Retinal pigment epithelial cell (primary cell): ENCODE results near the gene B9D2.
"Not testable (repeated sequence)": the region's sequence is repeated elsewhere in the genome, so short reads cannot be mapped to it uniquely, and the experiment has no call there.

ENCODE experiments used
- DNase-seq: peaks from one replicate; pipeline ENCODE4 v3.0.0-alpha.2; 2010; ENCODE audit warnings: low read depth
- H3K4me3 ChIP-seq: 2 replicates; pipeline ENCODE4 v1.5.1; 2011; ENCODE audit warnings: mild to moderate bottlenecking, low read length, control low read depth, moderate library complexity
- TF ChIP-seq, protein P1 (sequence below): conservative IDR thresholded peaks from 2 replicates; pipeline ENCODE4 v1.5.1; 2011; ENCODE audit warnings: low read depth, low read length, control low read depth, inconsistent platforms

B9D2 gene

DNA sequence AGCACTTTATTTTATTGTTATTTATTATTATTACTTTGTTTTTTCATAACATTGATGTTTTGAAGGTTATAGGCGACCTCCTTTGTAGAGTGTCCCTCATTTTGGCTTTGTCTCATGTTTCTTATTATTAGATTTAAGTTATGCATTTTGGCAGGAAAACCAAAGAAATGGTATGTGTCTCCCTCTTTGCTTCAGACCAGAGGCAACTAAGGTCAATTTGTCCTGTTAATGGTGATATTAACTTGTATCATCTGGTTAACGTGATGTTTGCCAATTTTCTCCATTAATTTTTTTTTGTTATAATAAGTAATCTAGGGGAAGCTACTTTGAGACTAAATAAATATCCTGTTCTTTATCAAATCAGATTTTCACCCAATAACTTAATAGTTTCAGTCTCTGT is 8.6 kb upstream of the B9D2 start:
- TF ChIP-seq, protein P1, sequence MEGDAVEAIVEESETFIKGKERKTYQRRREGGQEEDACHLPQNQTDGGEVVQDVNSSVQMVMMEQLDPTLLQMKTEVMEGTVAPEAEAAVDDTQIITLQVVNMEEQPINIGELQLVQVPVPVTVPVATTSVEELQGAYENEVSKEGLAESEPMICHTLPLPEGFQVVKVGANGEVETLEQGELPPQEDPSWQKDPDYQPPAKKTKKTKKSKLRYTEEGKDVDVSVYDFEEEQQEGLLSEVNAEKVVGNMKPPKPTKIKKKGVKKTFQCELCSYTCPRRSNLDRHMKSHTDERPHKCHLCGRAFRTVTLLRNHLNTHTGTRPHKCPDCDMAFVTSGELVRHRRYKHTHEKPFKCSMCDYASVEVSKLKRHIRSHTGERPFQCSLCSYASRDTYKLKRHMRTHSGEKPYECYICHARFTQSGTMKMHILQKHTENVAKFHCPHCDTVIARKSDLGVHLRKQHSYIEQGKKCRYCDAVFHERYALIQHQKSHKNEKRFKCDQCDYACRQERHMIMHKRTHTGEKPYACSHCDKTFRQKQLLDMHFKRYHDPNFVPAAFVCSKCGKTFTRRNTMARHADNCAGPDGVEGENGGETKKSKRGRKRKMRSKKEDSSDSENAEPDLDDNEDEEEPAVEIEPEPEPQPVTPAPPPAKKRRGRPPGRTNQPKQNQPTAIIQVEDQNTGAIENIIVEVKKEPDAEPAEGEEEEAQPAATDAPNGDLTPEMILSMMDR: no peak
- H3K4me3 ChIP-seq: no peak overlapping the region
- DNase-seq: no peak

DNA sequence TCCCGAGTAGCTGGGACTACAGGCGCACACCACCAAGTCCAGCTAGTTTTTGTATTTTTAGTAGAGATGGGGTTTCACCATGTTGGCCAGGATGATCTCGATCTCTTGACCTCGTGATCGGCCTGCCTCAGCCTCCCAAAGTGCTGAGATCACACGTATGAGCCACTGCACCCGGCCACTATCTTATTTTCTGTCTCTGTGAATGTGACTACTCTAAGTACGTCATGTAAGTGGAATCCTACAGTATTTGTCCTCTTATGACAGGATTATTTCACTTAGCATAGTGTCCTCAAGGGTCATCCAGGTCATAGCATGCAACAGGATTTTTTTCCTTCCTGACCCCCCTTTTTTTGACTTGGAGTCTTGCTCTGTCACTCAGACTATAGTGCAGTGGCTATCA is 7.6 kb upstream of the B9D2 start:
- DNase-seq: no peak
- H3K4me3 ChIP-seq: no peak overlapping the region
- TF ChIP-seq, protein P1: no peak

DNA sequence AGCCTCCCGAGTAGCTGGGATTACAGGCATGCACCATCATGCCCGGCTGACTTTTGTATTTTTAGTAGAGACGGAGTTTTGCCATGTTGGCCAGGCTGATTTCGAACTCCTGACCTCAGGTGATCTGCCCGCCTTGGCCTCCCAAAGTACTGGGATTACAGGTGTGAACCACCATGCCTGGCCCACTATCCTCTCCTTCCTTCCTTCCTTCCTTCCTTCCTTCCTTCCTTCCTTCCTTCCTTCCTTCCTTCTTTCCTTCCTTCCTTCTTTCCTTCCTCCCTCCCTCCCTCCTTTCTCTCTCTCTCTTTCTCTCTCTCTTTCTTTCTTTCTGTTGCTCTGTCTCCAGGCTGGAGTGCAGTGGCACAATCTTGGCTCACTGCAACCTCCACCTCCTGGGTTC is 7.2 kb upstream of the B9D2 start:
- DNase-seq, H3K4me3 ChIP-seq: not testable (repeated sequence)

DNA sequence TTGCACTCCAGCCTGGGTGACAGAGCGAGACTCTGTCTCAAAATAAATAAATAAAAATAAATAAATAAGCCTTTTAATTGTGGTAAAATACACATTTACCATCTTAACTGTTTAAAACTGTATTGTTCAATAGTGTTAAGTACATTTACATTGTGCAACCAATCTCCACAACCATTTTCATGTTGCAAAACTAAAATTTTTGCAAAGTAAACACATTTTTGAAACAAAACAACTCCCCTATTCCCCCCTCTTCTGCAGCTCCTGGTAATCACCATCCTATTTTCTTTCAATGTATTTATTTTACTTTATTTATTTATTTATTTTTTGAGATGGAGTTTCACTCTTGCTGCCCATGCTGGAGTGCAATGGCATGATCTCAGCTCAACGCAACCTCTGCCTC is 5.8 kb upstream of the B9D2 start:
- H3K4me3 ChIP-seq: no peak overlapping the region
- TF ChIP-seq, protein P1: no peak
- DNase-seq: no peak

DNA sequence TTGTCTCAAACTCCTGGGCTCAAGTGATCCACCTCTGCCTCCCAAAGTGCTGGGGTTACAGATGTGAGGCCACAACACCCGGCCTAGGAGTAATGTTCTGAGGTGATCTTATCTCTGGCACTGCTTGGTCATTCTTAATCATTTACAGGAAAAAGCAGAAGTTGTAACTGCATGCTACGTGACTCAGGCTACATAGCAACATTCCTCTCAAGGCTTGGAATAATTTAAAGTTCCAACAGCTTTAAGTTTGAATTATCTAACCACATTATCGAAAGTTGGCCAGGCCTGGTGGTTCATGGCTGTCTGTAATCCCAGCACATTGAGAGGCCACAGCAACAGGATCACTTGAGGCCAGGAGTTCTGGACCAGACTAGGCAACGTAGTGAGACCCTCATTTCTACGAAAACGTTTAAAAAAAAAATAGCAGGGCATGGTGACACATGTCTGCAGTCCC is 3.9 kb upstream of the B9D2 start:
- no peak overlapping the region for H3K4me3 ChIP-seq
- DNase-seq: peak; percentile 79
- TF ChIP-seq, protein P1: no peak

DNA sequence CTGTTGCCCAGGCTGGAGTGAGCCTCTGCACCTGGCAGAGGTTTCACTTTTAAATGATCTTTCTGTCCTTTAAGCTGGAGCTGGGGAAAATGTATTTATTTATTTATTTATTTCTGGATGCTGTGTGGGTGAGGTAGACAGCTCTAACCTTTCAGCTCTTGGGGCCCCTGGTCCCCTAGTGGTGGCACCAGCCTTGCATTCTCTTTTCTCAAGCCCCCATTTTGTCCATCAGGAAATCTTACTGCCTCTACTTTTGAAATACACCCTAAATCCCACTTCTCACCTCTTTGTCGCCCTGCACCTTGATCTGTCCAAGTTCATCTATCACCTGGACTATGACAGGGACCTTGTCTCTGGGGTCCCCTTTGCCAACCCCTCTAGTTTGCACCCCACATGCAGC is 2.1 kb upstream of the B9D2 start:
- TF ChIP-seq, protein P1: peak; percentile 24
- DNase-seq: no peak
- H3K4me3 ChIP-seq: no peak overlapping the region

DNA sequence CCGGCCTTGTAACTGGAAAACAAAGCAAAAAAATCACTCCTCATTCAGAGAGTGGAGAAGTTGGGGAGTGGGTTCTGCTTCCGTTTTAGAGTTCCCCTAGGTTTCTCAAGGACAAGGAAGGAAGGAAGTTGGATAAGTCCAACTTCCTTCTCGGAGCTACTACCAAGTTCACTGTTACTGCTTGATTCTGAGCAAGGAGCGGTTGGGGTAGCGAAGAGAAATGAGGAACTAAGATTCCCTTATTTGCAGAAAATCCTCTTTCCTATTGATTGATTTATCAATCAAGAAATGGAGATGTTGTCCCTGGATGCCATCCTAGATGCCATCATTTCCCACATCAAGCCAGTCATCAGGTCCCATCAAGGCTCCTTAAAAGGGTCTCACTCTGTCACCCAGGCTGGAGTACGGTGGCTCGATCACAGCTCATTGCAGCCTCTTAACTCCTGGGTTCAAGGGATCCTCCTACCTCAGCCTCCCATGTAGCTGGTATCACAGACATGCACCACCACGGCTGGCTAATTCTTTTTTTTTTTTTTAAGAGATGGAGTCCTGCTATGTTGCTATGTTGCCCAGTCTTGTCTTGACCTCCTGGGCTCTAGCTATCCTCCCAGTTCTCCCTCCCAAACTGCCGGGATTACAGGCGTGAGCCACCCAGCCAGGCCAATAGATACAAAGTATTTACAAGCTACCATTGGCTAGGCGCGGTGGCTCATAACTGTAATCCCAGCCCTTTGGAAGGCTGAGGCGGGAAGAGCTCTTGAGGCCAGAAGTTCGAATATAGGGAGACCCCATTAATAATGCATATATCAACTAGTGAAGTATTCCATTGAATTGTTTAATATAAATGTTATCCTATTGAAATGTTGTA is 809 bp upstream of the B9D2 start:
- H3K4me3 ChIP-seq: peak overlapping the region; percentile 95
- TF ChIP-seq, protein P1: no peak
- DNase-seq: no peak
